GM18505 (cell line): Measurements from ENCODE around the gene SERAC1.
A peak's percentile ranks its signal among the peaks of the same experiment; 100 is the strongest.
"Not testable (repeated sequence)": the region's sequence is repeated elsewhere in the genome, so short reads cannot be mapped to it uniquely, and the experiment has no call there.

Experiments
- ATAC-seq: cut with Tn5 transposase; IDR thresholded peaks from one replicate; pipeline ENCODE4 v1.9.1; 2021; ENCODE audit not compliant: unreplicated experiment
- POLR2A ChIP-seq: IDR thresholded peaks from 4 replicates; pipeline ENCODE4 v1.6.1; 2011; ENCODE audit warnings: borderline replicate concordance; ENCODE audit not compliant: insufficient read depth, insufficient read length; ENCODE audit errors: extremely low read depth

SERAC1 gene

DNA sequence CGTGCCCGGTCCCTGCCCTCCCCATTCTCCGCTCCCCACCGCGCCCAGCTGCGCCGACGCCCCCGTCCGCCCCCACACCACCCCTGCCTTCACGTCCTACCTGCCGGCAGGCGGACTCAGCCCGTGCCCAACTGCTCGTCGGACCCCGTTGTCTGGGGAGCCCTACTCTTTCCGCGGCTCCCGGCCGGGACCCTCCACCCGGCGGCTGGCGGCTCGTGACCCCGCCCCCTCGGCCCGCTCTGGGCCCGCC lies at the start of gene SERAC1:
SERAC1 (minus strand) TSS at position 223 of the 250 bp plus-strand sequence. CDS start 9,899 bp downstream, outside the sequence.
- TF ChIP-seq POLR2A: no peak
- ATAC-seq: peak; percentile 49

DNA sequence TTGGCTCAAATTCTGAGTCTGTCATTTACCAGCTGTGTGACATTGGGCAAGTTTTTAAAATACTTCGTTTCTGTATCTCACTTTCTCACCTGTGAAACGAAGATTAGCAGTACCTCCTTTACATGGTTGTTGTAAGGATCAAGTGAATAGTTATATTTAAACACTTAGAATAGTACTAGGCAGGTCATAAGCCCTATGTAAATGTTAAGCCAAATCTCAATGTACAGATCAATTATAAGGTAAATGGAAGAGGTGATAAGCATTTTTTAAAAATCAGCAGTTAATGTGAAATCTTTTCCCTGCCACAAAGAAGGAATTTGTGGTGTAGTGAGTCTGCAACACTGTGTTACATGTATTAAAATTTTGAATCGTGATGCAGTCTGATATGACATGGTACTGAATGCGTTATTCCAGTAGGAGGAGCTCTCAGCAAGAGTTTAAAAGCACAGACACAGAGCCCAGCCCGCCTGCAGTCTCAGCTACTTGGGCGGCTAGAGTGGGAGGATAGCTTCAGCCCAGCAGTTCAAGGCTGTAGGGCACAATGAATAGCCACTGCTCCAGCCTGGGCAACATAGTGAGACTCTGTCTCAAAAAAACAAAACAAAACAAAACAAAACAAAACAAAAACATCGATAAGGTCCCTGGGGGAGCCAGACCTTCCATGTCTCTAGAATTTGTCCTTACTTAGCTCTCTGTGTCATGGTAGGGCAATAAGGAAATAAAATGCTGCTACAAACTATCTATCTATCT lies 46.0 kb upstream of the SERAC1 start:
- TF ChIP-seq POLR2A: no peak

DNA sequence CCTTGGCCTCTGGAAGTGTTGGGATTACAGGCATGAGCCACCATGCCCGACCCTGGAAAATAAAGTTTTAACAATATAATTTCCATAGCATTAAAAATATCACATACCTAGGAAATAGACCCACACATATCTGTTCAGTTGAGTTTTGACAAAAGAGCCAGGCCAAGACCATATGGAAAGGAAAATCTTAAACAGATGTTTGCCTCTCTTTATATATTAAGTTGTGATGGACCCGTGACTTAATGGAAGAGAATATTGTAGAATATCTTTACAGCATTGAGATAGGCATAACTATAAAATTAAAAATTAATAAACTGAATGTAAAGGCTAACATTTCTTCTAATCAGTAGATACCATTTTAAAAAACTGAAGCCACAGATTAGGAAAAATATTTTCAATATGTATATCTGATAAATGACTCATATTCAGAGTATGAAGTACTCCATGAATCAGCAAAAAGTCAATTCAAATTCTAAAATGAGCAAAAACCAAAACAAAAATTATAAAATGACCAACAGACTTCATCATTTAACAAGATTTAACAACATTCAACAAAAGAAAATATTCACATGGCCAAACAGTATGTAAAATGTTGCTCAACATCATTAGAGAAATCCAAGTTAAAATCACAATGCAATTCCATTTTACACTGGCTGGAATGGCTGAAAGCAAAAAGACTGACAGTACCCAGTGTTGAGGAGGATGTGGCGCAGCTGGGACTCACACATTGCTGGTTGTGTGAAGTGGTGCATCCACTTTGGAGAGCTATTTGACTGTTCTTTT lies 43.4 kb upstream of the SERAC1 start:
- no peak for ATAC-seq

More for the DNA sequence above, 46.0 kb upstream of the SERAC1 start:
- ATAC-seq: peak; percentile 68

DNA sequence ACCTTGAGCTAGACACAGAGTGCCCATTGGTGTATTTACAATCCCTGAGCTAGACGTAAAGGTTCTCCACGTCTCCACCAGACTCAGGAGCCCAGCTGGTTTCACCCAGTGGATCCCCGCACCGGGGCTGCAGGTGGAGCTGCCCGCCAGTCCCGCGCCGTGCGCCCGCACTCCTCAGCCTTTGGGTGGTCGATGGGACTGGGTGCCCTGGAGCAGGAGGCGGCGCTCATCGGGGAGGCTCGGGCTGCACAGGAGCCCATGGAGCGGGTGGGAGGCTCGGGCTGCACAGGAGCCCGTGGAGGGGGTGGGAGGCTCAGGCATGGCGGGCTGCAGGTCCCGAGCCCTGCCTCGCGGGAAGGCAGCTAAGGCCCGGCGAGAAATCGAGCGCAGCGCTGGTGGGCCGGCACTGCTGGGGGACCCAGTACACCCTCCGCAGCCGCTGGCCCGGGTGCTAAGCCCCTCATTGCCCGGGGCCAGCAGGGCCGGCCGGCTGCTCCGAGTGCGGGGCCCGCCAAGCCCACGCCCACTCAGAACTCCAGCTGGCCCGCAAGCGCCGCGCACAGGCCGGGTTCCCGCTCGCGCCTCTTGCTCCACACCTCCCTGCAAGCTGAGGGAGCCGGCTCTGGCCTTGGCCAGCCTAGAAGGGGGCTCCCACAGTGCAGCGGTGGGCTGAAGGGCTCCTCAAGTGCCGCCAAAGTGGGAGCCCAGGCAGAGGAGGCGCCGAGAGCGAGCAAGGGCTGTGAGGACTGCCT lies 41.7 kb upstream of the SERAC1 start:
- ATAC-seq: not testable (repeated sequence)

More for the DNA sequence above, 43.4 kb upstream of the SERAC1 start:
- no peak for TF ChIP-seq POLR2A

DNA sequence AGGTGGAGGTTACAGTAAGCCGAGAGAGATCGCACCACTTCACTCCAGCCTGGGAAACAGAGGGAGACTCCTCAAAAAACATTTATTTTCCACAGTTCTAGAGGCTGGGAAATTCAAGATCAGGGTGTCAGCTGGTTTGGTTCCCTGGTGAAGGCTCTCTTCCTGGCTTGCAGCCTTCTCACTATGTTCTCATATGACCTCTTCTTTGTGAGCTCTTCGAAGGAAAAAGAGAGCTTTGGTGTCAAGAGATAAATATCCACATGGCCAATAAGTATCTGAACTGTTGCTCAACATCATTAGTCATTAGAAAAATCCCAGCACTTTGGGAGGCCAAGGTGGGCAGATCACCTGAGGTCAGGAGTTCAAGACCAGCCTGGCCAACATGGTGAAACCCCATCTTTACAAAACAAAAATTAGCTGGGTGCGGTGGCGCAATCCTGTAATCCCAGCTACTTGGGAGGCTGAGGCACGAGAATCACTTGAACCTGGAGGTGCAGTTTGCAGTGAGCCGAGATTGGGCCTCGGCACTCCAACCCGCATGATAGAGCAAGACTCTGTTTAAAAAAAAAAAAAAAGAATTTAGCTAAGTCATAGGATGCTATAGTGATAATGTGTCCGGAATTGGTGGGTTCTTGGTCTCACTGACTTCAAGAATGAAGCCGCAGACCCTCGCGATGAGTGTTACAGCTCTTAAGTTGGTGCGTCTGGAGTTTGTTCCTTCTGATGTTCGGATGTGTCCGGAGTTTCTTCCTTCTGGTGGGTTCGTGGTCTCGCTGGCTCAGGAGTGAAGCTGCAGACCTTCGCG lies 40.4 kb upstream of the SERAC1 start:
- not testable (repeated sequence) for ATAC-seq

DNA sequence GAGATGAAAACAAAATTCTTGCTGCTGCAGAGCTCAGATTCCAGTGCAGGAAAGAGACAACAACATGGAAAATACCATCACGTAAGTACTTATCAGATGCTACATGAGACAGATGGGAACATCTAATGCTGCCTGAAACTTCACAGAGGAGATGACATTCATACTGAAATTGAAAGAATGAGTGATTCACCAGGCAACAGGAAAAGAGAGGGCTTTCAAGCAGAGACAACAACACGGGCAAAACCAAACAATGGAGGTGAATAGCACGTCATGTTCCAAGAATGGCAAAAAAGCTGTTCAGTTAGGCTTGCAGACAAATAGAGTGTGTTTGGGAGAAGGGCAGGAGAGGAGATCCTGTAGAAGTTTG lies 39.3 kb upstream of the SERAC1 start:
- TF ChIP-seq POLR2A: no peak
- peak; percentile 94 for ATAC-seq

DNA sequence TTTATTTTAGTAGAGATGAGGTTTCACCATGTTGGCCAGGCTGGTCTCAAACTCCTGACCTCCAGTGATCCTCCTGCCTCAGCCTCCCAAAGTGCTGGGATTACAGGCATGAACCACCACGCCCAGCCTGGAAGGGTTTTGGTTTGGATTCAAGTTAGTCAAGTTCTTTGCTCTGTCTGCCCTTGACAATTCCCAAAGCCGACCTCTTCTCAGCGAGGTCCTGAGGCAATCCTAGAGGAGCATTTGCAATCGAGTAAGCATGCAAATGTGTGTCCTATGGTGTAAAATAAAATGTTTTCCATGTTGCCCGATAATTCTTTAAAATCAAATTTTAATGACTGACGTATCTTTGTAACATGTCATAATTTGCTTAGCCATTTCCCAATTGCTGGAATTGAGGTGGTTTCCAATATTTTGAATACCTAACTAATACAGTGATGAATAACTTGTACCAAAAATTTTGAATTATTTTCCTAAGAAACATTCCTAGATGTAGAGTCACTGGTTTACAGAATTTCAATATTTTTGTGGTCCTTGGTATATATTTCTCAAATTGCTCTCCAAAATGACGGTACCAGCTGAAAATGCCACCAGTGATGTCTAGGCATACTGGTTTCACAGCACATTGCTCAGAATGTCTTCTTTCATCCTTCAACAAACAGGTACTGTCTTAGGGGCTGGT lies 38.8 kb upstream of the SERAC1 start:
- no peak for ATAC-seq
- no peak for TF ChIP-seq POLR2A

DNA sequence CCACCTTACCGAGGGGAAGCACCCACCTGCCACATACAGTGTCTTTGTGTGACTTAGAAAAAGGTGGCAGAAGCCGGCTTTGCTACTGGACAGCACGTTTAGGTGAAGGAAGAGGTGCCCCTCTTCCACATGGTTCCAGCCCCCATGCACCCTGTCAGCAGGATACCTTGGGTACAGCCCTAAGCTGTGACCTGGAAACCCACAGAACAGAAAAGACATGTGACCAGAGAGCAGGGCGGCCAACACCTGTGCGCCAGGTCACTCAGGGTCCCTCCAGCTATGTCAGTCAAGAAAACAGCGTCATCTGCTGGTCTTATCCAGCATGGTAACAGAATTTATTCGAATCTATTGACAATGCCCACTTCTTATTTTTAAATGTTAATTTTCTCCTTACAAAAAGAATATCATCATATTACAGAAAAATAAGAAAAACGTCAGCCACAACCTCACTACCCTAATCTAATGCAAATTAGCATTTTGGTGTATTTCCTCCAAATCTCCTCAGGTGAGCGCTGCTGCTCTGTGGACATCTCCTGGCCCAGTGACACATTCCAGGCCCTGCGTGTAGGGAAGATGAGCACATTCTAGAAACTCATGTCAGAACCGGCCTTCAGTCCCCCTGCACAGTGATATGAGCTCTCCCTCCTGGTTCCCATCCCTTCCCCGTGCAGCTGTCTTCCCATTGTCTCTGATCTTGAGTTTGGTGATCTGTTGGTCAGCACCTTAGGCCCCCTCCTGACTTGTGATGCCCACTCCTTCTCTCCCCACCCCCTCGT lies 37.3 kb upstream of the SERAC1 start:
- ATAC-seq: no peak
- no peak for TF ChIP-seq POLR2A

DNA sequence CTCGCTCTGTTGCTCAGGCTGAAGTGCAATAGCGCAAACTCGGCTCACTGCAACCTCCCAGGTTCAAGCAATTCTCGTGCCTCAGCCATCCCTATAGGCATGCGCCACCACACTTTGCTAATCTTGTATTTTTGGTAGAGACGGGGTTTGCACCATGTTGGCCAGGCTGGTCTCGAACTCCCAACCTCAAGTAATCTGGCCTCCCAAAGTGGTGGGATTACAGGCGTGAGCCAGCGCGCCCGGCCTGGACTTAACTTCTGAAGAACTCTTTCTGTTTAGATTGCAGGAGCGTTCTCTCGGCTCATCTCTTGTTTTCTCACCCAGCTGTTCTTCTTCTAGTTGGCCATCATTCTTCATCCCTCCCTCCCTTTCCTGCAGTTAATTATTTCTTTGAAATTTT lies 30.4 kb upstream of the SERAC1 start:
- no peak for TF ChIP-seq POLR2A
- ATAC-seq: no peak

DNA sequence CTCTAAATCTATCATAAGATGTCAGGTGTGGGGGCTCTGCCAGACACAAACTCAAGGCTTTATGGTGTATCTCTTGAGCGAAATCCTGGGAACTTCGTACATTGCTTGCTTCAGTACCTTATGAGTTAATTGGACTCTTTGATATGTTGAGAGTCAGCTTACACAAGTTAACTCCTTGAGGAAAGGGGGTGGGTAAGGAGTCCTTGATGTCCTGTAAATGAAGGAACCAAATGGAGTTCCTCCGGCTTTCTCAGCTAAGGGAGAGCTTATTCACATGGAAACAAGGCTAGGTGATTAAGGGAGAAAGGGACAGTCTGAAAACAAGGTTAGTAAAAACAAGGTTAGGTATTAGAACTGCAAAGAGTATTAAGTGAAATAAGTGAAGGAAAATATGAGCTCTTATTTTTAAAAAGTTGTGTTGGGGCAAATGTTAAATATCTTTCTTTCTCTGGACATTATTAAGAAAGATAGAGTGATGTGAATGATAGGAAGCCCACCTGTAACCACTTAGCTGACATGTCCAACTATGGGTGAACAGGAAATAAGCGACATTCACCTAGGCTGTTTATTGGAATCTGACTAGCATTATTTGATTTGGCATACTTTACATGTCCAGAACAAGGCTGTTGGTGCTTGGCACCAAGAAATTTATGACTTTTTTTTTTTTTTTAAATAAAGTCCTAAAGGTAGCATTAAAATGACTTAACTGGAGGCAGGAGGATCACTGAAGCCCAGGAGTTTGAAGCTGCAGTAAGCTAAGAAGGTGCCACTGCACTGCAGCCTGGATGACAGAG lies 26.6 kb upstream of the SERAC1 start:
- no peak for ATAC-seq
- no peak for TF ChIP-seq POLR2A

DNA sequence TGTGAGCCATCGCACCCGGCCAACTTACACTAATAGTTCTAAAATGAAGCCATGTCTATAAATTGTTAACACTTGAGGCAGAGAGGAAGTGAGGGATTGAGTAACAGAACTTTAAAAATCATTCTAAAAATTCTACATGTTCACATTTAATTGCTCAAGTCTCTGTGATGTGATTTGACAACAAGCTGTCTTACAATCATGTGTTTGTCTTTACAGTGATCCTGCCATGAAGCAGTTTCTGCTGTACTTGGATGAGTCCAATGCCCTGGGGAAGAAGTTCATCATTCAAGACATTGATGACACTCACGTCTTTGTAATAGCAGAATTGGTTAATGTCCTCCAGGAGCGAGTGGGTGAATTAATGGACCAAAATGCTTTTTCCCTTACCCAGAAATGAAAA lies 23.7 kb upstream of the SERAC1 start:
- no peak for TF ChIP-seq POLR2A
- no peak for ATAC-seq
